Liver (tissue), 9 donors: ENCODE data around the gene ACTL7B. TPM values are rescaled to one million over a fixed set of nuclear protein-coding genes. Genes with fewer than 3 reads are reported as not detected.
"Not testable (repeated sequence)": the region's sequence is repeated elsewhere in the genome, so short reads cannot be mapped to it uniquely, and the experiment has no call there.

Experiments used
- DNase-seq: peaks from one replicate; pipeline ENCODE4 v3.0.0-alpha.2; 2017; ENCODE audit warnings: low spot score
- H3K27ac ChIP-seq, 2 donors: one replicate each; pipeline ENCODE4 v1.7.0; 2013; ENCODE audit warnings: inconsistent platforms in 2 of 2, low read length in 2 of 2, control low read depth in 1 of 2, low read depth in 1 of 2, mild to moderate bottlenecking in 1 of 2
- H3K27me3 ChIP-seq, 4 donors: one replicate each; pipeline versions ENCODE4 v1.6.1 to v1.7.0; 2013; ENCODE audit warnings: low read length in 3 of 4, inconsistent platforms in 1 of 4, mild to moderate bottlenecking in 1 of 4, moderate library complexity in 1 of 4; ENCODE audit not compliant: control insufficient read depth in 4 of 4, insufficient read depth in 4 of 4
- H3K36me3 ChIP-seq, 4 donors: one replicate each; pipeline versions ENCODE4 v1.6.1 to v1.7.0; 2013; ENCODE audit warnings: low read length in 3 of 4, mild to moderate bottlenecking in 3 of 4, low read depth in 1 of 4, moderate library complexity in 1 of 4; ENCODE audit not compliant: control insufficient read depth in 4 of 4, insufficient read depth in 3 of 4
- H3K4me1 ChIP-seq, 4 donors: one replicate each; pipeline versions ENCODE4 v1.6.1 to v1.7.0; 2013; ENCODE audit warnings: low read length in 3 of 4, mild to moderate bottlenecking in 3 of 4, moderate library complexity in 1 of 4; ENCODE audit not compliant: control insufficient read depth in 4 of 4, insufficient read depth in 4 of 4
- H3K4me3 ChIP-seq, 3 donors: one replicate each; pipeline versions ENCODE4 v1.6.1 to v1.7.0; 2013; ENCODE audit warnings: low read length in 3 of 3, control low read depth in 1 of 3, low read depth in 1 of 3, mild to moderate bottlenecking in 1 of 3
- H3K9ac ChIP-seq, 2 donors: one replicate each; pipeline ENCODE4 v1.7.0; 2013; ENCODE audit warnings: low read length in 2 of 2, mild to moderate bottlenecking in 2 of 2, moderate library complexity in 2 of 2, control low read depth in 1 of 2, low read depth in 1 of 2
- H3K9me3 ChIP-seq, 4 donors: one replicate each; pipeline versions ENCODE4 v1.6.1 to v1.7.0; 2013; ENCODE audit warnings: low read length in 3 of 4; ENCODE audit not compliant: control insufficient read depth in 4 of 4
- CTCF ChIP-seq: fragments of 150-350 bp; IDR thresholded peaks from 2 replicates; pipeline ENCODE4 v1.5.1; 2017; ENCODE audit warnings: improper control_type of control experiment, low read depth, low read length; ENCODE audit not compliant: missing input control
- EGR1 ChIP-seq, 2 donors: IDR thresholded peaks; 2 replicates each; pipeline ENCODE4 v1.6.1; 2016 to 2018; ENCODE audit warnings: antibody characterized with exemption in 2 of 2, low read depth in 2 of 2
- FOXA2 ChIP-seq: IDR thresholded peaks from 2 replicates; pipeline ENCODE4 v1.6.1; 2016; ENCODE audit warnings: antibody characterized with exemption
- GABPA ChIP-seq, 2 donors: IDR thresholded peaks in 1 of 2; conservative IDR thresholded peaks in 1 of 2; 2 replicates each; pipeline ENCODE4 v1.6.1; 2016; ENCODE audit warnings: antibody characterized with exemption in 2 of 2, mild to moderate bottlenecking in 1 of 2, moderate library complexity in 1 of 2
- HNF4A ChIP-seq, 2 donors: conservative IDR thresholded peaks; 2 replicates each; pipeline ENCODE4 v1.6.1; 2016; ENCODE audit warnings: antibody characterized with exemption in 2 of 2, mild to moderate bottlenecking in 2 of 2
- HNF4G ChIP-seq: IDR thresholded peaks from 2 replicates; pipeline ENCODE4 v1.6.1; 2016; ENCODE audit warnings: antibody characterized with exemption
- JUND ChIP-seq, 2 donors: IDR thresholded peaks; 2 replicates each; pipeline ENCODE4 v1.6.1; 2016; ENCODE audit warnings: antibody characterized with exemption in 2 of 2
- MAX ChIP-seq: IDR thresholded peaks from 2 replicates; pipeline ENCODE4 v1.6.1; 2016; ENCODE audit warnings: antibody characterized with exemption
- NR2F2 ChIP-seq: IDR thresholded peaks from 2 replicates; pipeline ENCODE4 v1.6.1; 2016; ENCODE audit warnings: antibody characterized with exemption
- YY1 ChIP-seq: IDR thresholded peaks from 2 replicates; pipeline ENCODE4 v1.6.1; 2016; ENCODE audit warnings: antibody characterized with exemption, mild to moderate bottlenecking
- WGBS: extraction: QIAGEN DNeasy Blood & Tissue Kit; methylation state at CpG from one replicate; pipeline ENCODE4 v1.1.7; 2013; 5-methylcytosine and 5-hydroxymethylcytosine counted together
- polyA plus RNA-seq, 2 donors: library from polyadenylated mRNA; stranded (reverse) in 1 of 2; unstranded in 1 of 2; fragments of 200-250 nt in 1 of 2; fragments of >200 nt in 1 of 2; fragmentation: Nextera tagmentation in 1 of 2; extraction: Ambion mirVana in 1 of 2; gene quantifications; one replicate each; pipeline versions ENCODE4 v1.2.1 to v1.2.3, GENCODE V29; 2013 to 2015
- total RNA-seq, 2 donors: library from RNA; depleted of rRNA; stranded (reverse); fragments of >200 nt; gene quantifications; one replicate each; pipeline ENCODE4 v1.2.3, GENCODE V29; 2014
- donor health status: healthy.
- donor health status: healthy.
- donor health status: healthy.
- donor health status: healthy.
- donor health status: healthy.

Gene ACTL7B
- total and polyA plus RNA-seq, 4 donors: 0.09 TPM; not detected in 3

- Histone ChIP-seq H3K27me3 (no peaks in the 10 kb centered on the region), H3K9me3 (no peaks in the 10 kb centered on the region), H3K4me1 (peaks cover 0 to 7% (median 0%) of the 10 kb centered on the region in 4 donors), H3K9ac (no peak overlapping the region), H3K27ac (no peak overlapping the region), H3K36me3 (peaks cover 3 to 60% (median 40%) of the 10 kb centered on the region in 4 donors), H3K4me3 (no peak overlapping the region)
- WGBS: 86% methylated on average over 2 of the region's 2 CpGs
- DNase-seq: no peak
- TF ChIP-seq EGR1 (IDR thresholded peaks at IDR 0.05; ENCODE audit: low read depth in 2 of 2): no peak
- no peak for TF ChIP-seq GABPA (IDR thresholded peaks at IDR 0.05 in 1 of 2, conservative IDR thresholded peaks at IDR 0.05 in 1 of 2)
- TF ChIP-seq YY1: no peak
- no peak for TF ChIP-seq MAX
- TF ChIP-seq JUND (IDR thresholded peaks at IDR 0.05): no peak
- TF ChIP-seq NR2F2: no peak
- no peak for TF ChIP-seq CTCF
These were observed 47.8 kb upstream of the ACTL7B start for GRCh38 chr9:108903420-108904103.

- Histone ChIP-seq H3K4me1 (peaks cover 0 to 16% (median 4%) of the 10 kb centered on the region in 4 donors), H3K9ac (no peak overlapping the region), H3K36me3 (peaks cover 3 to 50% (median 37%) of the 10 kb centered on the region in 4 donors), H3K27ac (no peak overlapping the region), H3K4me3 (no peak overlapping the region), H3K27me3 (no peaks in the 10 kb centered on the region), H3K9me3 (no peaks in the 10 kb centered on the region)
- TF ChIP-seq HNF4A (conservative IDR thresholded peaks at IDR 0.05) (no peak), NR2F2 (no peak), HNF4G (no peak), JUND (IDR thresholded peaks at IDR 0.05) (no peak), CTCF (no peak), FOXA2 (no peak)
- no peak for DNase-seq
- 98% methylated on average over 5 of the region's 5 CpGs for WGBS
These were observed 44.4 kb upstream of the ACTL7B start for GRCh38 chr9:108900176-108900575.

GRCh38 chr9:108899023-108899695 is 43.4 kb upstream of the ACTL7B start:
- peaks cover 3 to 46% (median 36%) of the 10 kb centered on the region in 4 donors for H3K36me3 ChIP-seq

More at GRCh38 chr9:108899023-108899695, 43.4 kb upstream of the ACTL7B start:
- not testable (repeated sequence) for H3K9ac ChIP-seq, H3K4me3 ChIP-seq, H3K9me3 ChIP-seq, H3K27ac ChIP-seq, H3K27me3 ChIP-seq, DNase-seq
- H3K4me1 ChIP-seq: peaks cover 0 to 24% (median 13%) of the 10 kb centered on the region in 4 donors
- 90% methylated on average over 8 of the region's 8 CpGs for WGBS
